ENCODE data around the gene NCS1.

The NCS1 gene

DNA sequence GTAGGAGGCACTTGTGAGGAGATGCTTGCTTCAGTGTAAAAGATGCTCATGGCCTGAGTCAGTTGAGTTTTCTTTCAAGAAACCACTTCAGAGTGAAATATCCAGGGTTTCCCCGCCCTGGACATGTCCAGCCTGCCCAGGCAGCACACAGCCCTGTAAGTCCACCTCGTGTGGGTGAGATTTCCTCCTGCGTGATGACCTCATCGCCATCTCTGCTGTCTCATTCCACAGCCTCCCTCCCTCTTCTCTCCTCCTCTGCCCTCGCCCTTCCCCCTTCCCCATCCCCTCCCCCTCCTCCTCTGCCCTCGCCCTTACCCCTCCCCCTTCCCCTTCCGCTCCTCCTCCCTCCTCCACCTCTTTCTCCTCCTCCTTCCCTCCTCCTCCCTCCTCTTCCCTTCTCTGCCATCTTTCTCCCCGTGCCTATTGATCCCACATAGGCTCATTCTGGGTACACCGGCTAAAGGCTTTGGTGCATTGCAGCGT, 34.0 kb upstream of the NCS1 start:
- peaks cover 26% of the 10 kb centered on the region for H3K36me3 Mint-ChIP-seq (ENCODE audit: low read depth)
- no peak overlapping the region for H3K4me3 Mint-ChIP-seq
- H3K27me3 Mint-ChIP-seq (ENCODE audit: low read depth), result no peaks in the 10 kb centered on the region
- TF ChIP-seq, protein P1, sequence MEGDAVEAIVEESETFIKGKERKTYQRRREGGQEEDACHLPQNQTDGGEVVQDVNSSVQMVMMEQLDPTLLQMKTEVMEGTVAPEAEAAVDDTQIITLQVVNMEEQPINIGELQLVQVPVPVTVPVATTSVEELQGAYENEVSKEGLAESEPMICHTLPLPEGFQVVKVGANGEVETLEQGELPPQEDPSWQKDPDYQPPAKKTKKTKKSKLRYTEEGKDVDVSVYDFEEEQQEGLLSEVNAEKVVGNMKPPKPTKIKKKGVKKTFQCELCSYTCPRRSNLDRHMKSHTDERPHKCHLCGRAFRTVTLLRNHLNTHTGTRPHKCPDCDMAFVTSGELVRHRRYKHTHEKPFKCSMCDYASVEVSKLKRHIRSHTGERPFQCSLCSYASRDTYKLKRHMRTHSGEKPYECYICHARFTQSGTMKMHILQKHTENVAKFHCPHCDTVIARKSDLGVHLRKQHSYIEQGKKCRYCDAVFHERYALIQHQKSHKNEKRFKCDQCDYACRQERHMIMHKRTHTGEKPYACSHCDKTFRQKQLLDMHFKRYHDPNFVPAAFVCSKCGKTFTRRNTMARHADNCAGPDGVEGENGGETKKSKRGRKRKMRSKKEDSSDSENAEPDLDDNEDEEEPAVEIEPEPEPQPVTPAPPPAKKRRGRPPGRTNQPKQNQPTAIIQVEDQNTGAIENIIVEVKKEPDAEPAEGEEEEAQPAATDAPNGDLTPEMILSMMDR (IDR thresholded peaks at IDR 0.05; ENCODE audit: unreplicated experiment in 3 of 3), result no peak
- H3K27ac Mint-ChIP-seq, result peak overlapping the region; percentile 86 to 93 (median 86)
- H3K4me1 Mint-ChIP-seq, result peaks cover 66% of the 10 kb centered on the region
- H3K9me3 Mint-ChIP-seq, result no peaks in the 10 kb centered on the region

DNA sequence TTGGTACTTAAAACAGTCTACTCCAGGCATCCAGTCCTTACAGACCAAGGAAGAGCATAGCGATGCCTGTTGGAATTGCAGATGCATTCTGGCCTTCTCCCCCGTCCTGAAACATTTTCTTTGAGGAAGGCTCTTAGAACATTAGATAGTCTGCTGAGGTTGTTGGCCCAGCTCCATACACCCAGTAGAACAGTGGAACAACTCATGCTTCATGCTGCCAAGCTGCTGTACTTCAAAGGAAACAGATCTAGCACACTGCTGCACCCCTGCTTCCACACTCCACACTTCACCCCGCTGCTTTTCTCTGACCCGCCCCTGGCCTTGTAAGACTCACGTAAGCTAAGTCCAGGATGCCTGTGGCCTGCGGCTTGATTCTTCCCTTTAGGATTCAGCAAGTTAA, 33.4 kb upstream of the NCS1 start:
- H3K4me1 Mint-ChIP-seq, result peaks cover 66% of the 10 kb centered on the region
- no peaks in the 10 kb centered on the region for H3K9me3 Mint-ChIP-seq
- H3K27me3 Mint-ChIP-seq (ENCODE audit: low read depth), result peaks cover 2% of the 10 kb centered on the region
- TF ChIP-seq, protein P1 (IDR thresholded peaks at IDR 0.05; ENCODE audit: unreplicated experiment in 3 of 3), result no peak
- peak overlapping the region in 2 of 3 experiments; percentile 22 to 34 for H3K4me3 Mint-ChIP-seq
- peak overlapping the region; percentile 86 to 93 (median 86) for H3K27ac Mint-ChIP-seq
- peaks cover 20% of the 10 kb centered on the region for H3K36me3 Mint-ChIP-seq (ENCODE audit: low read depth)

DNA sequence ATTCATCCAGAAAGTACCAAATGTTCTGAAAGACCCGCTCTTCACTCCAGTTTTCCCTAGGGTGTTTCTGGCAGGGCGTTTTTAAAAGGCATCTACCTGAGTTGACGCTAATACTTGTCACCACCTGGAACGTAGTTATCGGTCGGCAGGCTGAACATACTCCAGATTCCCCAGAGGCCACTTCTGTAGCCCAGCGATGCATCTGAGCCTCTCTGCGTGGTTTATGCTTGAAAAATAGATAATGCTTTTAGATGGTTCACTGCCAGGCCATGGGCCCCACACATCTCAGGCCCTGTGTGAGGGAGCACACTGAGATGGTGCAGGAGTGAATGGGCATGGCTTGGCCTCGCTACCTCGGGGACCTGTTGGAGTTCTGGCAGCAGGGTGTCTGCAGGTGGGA, 33.0 kb upstream of the NCS1 start:
- TF ChIP-seq, protein P1 (IDR thresholded peaks at IDR 0.05; ENCODE audit: unreplicated experiment in 3 of 3), result no peak
- peaks cover 20% of the 10 kb centered on the region for H3K36me3 Mint-ChIP-seq (ENCODE audit: low read depth)
- H3K4me3 Mint-ChIP-seq, result peak overlapping the region in 1 of 3 experiments; percentile 16
- H3K27ac Mint-ChIP-seq, result peak overlapping the region; percentile 86 to 93 (median 86)
- no peaks in the 10 kb centered on the region for H3K9me3 Mint-ChIP-seq
- H3K4me1 Mint-ChIP-seq, result peaks cover 69% of the 10 kb centered on the region
- H3K27me3 Mint-ChIP-seq (ENCODE audit: low read depth), result peaks cover 3% of the 10 kb centered on the region

DNA sequence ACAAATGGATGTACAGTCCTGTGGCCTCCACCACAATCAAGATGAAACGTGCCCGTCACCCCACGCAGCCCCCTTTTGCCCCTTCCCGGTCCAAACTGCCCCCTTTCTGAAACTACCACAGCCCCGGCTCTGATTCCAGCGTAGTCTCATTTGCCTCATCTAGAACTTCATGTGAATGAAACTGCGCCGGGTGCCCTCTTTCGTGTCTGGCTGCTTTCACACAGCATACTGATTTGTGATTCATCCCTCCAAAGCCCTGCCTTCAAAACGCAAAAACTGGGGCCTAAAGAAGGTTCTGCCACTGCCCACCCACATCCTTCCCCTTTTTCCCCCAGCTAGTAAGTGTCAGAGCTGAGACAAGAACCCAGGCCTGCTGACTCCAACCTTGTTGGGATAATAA, 31.5 kb upstream of the NCS1 start:
- TF ChIP-seq, protein P1 (IDR thresholded peaks at IDR 0.05; ENCODE audit: unreplicated experiment in 3 of 3), result no peak
- Mint-ChIP-seq H3K27ac (peak overlapping the region; percentile 86 to 93 (median 86)), H3K27me3 (ENCODE audit: low read depth) (peaks cover 4% of the 10 kb centered on the region), H3K9me3 (no peaks in the 10 kb centered on the region), H3K4me1 (peaks cover 72% of the 10 kb centered on the region), H3K36me3 (ENCODE audit: low read depth) (peaks cover 10% of the 10 kb centered on the region), H3K4me3 (no peak overlapping the region)

DNA sequence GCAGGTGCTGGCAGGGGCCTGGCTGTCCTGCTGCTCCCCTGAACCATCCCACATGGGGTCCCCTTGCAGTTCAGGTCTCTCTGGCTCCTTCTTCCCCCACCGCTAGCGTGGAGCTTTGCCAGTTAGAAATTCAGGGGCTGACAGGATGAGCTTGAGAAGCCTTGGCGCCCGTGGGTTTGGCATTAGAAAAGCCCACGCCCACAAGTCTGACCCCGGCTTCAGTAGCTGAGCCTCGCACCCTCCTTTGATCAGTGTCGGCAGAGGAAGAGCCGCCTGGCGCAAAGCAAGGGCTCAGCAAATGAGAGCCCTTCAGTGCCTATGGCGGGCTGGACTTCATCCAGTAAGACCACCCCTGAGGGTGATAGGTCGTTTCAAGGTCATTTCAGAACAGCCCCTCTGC, 30.1 kb upstream of the NCS1 start:
- Mint-ChIP-seq H3K4me1 (peaks cover 69% of the 10 kb centered on the region), H3K27ac (no peak overlapping the region), H3K36me3 (ENCODE audit: low read depth) (peaks cover 4% of the 10 kb centered on the region), H3K9me3 (no peaks in the 10 kb centered on the region), H3K27me3 (ENCODE audit: low read depth) (peaks cover 14% of the 10 kb centered on the region), H3K4me3 (no peak overlapping the region)
- TF ChIP-seq, protein P1 (IDR thresholded peaks at IDR 0.05; ENCODE audit: unreplicated experiment in 3 of 3), result no peak

DNA sequence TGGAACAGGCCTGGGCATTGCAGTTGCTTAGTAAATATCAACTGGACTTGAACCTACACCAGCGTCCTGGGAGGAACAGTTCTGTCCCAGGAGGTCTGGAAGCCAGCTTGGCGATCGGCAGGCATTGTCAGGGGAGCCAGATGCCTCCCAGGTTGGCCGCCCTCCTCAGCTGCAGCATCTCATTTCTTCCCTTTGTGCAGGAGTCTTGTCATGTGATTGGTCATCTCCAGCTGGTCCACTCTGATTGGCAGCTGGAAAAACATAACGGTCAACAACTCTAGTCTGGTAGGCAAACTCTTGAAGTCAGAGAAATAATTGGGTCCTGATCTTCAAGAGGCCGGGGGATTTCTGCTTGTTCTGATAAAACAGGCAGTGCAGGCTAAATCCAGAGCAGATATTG, 29.6 kb upstream of the NCS1 start:
- TF ChIP-seq, protein P1 (IDR thresholded peaks at IDR 0.05; ENCODE audit: unreplicated experiment in 3 of 3), result no peak
- Mint-ChIP-seq H3K4me1 (peaks cover 63% of the 10 kb centered on the region), H3K27ac (no peak overlapping the region), H3K27me3 (ENCODE audit: low read depth) (peaks cover 14% of the 10 kb centered on the region), H3K9me3 (no peaks in the 10 kb centered on the region), H3K4me3 (no peak overlapping the region), H3K36me3 (ENCODE audit: low read depth) (peaks cover under 1% of the 10 kb centered on the region)
